HG03575 (cell line): ENCODE data around the gene ADCY5.

Source experiments
- ATAC-seq: cut with Tn5 transposase; IDR thresholded peaks from one replicate; pipeline ENCODE4 v1.9.1; 2021; ENCODE audit not compliant: unreplicated experiment, insufficient number of reproducible peaks, low FRiP score; ENCODE audit errors: extremely low read depth

Gene ADCY5

DNA sequence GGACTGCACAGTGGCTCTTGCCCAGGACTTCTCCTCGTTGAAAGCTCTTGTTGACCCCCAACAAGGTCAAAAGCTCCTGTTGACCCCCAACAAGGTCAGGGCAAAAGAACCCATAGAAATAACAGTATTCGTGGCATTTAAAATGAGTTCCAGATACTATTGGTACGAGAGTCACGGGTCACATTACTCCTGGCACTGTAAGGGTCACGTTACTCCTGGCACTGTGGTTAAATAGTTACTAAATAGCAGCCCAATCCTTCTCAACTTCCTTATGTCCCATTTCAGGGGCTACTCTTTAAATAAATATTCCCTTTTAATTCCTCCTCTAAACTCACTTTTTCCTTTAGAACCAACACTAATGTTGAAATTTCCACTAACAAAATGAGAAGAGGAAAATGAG is 18.2 kb upstream of the ADCY5 start:
- no peak for ATAC-seq

DNA sequence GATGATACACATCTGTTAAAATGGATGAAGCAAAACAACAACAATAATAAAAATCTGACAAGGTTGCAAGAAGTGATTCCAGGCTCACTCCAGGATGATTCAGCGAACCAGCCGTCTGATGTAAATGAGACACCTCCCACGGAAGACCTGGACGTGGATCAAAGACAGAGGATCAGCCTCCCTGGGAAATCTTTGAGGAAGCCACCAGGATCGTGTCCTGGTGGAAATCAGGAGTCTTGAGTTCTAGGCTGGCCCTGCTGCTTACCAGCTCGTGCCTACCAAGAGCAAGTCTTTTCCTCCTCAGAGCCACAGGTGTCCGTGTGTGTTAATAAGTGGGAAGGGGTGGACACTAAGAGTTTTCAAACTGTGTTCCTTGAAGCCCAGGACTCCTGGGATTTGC is 15.3 kb upstream of the ADCY5 start:
- ATAC-seq: no peak

DNA sequence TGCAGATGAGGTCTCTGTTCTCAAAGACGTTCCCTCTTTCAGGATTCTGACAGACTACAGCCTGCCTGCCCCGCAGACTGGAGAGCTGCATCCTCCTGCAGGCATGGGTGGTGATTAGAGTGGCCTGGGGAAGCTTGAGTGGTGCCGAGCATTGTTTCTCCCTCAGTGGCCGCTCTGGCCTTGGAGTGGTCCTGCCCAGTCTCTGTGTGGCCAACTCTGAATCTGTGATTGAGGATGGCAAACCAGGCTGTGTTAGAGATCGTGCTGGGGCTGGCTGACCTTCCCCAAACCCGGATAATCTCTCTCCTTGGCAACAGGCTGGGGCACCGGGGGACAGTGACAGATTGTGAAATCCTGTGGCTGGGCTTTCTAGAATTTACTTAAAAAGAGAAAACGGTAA is 11.0 kb upstream of the ADCY5 start:
- no peak for ATAC-seq

DNA sequence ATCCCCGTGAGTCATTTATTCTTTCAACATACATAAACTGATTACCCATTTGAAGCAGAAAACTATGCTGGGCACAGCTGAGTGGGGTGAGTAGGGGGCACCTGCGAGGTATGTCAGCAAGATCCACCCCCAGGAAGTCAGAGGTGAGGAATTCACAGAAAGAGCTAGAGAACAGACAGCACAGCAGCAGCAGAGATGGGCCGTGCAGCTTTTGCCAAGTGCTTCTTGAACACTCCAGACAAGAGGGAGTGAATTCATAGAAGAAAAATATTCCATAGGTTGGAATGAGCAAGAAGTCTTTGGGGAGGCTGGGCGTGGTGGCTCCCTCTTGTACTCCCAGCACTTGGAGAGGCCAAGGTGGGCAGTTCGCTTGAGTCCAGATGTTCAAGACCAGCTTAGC is 9.4 kb upstream of the ADCY5 start:
- no peak for ATAC-seq

DNA sequence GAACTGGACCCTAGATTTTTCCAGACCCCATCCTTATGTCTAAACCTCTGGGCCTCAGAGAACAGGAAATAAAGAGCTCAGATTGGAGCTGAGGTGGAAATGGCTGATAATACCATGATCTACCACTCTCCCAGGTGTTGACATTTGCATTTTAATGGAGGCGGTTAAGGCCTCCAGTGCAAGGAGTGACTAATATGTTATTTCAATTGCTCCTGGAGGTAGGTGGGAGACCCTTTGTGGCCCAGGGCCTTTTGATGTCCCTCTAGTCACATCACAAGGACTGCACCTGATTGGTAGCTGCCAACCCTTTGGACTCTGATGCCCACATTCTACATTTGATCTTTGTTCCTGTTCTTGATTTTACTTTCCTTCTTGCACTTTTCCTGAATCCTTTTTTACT is 9.0 kb upstream of the ADCY5 start:
- ATAC-seq: no peak

DNA sequence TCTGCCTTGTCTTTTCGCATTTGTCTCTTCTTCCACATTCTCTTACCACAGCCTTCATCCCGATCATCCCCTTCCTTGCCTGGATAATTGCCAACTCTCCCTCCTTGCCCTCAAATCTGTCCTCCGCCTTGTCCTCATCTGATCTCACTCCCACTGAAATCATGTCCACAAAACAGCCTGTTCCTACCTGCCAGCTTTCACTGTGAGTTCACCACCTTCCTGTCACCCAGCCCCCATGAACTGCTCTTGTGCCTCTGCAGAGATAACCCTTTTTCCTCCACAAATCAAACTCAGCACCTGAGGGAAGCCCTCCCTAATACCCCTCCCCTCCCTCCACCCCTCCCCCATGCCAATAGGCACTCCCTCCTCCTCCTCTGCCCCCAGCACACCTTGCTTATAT is 4.8 kb upstream of the ADCY5 start:
- ATAC-seq: no peak

DNA sequence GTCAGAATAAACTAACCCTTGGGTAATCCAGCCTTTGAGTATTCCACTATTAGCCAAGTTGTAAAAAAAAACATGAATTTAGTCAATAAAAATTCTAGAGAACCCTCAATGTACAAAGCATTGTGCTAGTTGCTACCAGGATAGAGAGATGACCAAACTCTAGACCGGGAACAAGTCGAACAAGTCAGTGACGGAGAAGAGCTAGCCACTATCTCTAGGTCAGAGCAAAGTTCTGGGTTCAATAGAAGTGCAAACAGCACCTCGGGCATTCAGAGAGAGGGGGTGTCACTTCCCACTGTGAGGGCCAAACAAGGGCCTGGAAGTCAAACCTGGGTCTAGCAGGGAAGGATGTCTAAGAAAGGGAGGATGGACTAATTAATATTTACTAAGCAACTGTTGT is 2.3 kb upstream of the ADCY5 start:
- ATAC-seq: no peak

DNA sequence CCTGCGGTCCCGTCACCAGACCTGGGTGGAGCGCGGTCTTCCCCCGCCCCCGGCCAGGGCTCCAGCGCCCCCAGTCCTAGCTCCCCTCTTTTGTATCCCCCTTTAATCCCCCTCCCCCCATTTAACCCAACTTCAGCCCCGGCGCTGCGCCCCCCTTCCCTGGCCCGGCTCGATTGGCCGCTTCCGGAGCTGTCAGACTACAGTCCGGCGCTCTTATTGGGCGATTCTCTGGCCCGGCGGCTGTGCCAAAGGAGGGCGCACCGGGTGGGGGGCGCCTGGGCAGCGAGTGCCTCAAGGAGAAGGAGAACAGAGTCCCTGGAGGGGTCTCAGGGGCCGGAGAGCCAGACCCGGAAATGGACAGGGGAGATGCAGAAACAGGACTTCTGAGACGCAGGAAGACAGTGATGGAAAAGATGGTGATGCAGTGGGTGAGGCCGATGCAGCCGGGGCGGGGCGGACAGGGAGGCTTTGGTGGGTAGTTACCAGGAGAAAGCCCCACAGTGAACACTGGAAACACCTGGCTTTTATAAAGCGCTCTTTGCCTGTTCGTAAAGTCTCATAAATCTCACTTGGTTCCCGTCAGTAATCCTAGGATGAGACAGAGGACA is 1.2 kb upstream of the ADCY5 start:
- no peak for ATAC-seq

DNA sequence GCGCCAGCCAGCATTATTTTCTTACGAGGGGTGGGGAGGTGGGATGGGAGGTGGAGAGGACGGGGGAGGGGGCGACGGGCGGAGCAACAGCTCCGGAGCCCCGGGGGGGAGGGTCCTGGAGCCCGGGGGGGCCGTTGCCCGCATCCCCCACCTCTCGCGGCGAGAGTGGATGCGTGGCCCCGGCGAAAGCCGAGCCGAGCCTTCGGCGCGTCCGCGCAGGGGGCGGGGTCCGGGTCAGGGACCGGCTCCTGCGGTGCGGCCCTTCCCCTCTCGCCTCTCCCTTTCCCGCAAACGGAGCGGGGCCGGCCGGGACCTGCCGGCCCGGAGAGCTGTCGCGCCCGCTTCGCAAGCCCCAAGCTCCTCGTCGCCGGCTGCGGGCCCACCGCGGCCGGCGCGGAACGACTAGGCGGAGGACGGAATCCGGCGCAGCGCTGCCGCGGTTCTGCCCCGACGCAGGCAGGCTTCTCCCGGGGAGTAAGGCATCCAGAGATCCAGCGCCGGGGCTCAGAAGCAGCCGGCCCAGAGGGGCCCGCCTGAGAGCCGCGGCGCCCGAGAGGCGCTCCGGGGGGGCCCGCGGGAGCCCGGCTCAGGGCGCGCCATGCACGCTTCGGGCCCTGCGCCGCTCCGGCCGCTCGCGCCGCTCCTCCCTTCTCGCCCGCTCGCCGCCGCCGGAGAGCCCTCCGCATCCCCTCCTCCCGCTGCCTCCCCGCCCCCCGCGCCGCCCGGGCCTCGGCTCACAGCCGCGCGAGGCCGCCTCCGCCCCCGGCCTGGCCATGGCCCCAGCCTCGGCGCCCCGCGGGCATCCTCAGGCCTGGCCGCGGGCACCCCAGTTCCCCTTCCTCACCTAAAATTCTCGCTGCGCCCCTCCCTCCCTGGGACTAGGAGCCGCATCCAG is 459 bp upstream of the ADCY5 start:
- ATAC-seq: no peak

DNA sequence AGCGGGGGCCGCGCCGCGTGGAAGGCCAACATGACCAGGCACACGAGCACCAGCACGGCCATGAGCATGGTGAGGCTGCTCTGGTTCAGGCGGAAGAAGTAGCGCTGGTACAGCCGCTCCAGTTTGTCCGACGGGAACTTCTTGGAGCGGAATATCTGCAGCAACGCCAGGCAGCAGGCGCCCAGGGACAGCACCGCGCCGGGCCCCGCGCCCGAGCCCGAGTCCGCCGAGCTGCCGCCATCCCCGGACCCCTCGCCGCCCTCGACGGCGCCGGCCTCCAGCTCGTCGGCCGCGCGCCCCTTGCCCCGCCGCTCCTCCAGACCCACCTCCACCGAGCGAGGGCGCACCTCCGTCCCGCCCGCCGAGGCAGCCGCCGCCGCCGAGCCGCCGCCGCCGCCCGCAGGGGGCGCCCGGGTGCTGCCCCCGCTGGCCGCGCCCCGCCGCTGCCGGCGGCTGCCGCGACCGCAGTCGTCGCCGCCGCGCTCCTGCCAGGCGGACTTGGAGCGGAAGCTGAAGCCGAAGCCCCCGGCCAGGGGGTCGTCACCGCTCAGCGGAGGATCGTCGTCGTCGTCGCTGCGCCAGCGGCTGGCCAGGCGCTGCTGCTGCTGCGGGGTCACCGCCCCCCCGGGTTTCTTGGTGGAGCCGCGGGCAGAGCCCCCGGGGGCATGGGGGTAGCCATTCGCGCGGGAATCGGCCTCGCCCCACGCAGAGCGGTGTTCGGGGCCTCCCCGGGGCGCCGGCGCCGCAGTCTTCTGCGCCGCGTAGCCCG is 957 bp downstream of the ADCY5 start:
- ATAC-seq: no peak

DNA sequence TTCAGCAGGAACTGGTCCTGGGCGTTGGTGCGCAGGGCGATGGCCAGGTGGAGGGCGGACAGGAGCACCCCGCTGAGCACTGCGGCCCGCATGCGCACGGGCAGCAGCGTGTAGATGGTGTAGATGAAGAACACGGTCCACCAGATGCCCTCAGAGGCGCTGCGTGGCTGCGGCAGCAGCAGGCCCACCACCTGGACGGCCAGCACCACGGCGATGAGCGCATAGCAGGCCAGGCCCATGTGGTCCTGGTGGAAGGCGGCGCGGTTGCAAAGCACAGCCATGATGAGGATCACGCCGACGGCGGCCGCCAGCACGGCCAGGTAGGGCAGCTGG is 1.5 kb downstream of the ADCY5 start:
- no peak for ATAC-seq

DNA sequence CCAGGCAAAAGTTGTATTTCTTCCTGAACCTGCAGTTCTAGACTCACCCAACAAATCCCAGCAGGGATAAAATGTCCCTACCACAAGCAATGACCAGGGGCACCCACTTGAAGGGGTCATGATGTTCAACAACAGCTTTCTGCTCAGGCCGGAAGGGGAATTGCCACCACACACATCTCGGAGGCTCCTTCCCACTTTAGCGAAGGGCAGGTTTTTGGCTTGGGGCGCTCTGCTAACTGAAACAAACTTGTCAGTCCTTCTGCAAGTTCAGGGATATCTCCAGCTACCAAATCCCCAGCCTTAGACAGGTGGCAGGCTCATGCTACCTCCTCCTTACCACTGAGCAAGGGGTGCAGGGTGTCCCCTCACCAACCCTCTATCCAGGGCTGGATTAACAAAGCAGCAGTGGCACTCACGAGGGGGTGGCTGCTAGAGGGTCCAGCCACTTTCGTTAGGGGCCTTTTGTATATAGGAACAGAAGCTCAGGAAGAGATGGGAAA is 2.2 kb downstream of the ADCY5 start:
- ATAC-seq: no peak

DNA sequence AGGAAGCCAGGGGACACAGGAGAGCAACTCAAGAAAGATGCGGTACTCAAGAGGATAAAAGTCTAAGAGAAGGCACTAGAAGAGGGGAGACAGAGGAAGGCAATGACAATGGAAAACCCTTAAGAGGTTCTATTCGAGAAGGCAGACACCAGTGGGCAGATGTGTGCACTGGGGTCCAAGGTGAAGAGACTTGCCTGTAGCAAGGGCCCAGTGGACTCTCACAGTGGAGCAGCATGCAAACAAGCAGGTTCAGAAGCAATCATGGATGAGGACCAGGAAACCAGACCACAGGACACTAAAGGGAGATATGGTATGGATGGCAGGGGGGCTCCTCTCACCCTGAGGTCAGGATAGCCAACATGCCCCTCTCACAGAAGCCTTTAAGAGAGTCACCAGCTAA is 2.7 kb downstream of the ADCY5 start:
- no peak for ATAC-seq

DNA sequence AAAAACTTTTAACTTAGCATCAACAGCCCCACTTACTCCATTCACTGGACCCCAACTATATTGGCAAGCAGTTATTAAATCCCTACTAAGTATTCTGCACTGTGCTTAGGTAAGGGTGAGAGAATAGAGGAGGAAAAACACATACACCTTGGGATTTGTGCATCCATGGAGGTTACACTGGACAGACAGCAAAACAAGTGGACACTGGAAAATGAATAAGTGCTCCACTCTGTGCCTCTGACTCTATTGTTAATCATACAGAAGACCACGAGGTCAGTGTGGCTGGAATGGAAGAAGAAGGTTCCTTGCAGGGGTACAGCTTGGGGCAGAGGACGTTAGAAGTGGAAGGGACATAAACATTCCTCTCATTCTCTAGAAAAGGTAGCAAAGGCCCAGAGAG is 3.2 kb downstream of the ADCY5 start:
- ATAC-seq: no peak

DNA sequence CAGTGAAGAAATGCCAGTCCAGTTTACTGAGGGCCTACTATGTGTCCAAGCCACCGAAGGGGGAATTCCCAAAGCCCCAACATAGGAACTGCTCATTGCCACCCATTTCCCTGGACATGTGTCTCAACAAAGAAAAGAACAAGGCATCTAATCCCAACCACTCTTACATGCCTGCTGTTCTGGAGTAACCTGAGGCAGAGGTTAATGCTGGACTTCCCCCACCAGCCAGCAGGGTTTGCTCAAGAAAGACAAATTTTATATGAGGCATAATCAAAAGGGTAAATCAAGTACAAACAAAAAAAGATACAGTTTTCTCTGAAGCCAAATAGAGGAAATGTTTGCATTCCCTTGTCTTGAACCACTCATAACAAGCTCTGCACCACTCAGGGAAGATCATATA is 4.1 kb downstream of the ADCY5 start:
- no peak for ATAC-seq

DNA sequence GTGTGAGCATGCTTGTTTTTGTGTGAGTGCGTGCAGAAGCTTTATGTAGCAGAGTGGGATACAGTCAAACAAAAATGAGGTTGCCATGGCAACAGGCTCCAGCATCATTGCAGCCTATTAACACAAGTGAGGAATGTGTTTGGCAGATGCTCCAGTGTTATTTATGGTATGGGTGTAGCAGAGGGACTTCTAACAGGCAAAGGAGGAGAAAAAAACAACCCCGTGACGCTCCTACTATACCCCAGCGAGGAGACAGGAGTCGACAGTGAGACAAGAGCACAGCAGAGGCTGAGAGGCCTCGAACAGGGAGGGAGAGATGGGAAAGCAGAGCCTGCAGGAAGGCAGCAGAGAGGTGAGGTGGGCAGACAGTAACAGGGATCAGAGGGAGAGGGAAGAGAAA is 4.9 kb downstream of the ADCY5 start:
- no peak for ATAC-seq

DNA sequence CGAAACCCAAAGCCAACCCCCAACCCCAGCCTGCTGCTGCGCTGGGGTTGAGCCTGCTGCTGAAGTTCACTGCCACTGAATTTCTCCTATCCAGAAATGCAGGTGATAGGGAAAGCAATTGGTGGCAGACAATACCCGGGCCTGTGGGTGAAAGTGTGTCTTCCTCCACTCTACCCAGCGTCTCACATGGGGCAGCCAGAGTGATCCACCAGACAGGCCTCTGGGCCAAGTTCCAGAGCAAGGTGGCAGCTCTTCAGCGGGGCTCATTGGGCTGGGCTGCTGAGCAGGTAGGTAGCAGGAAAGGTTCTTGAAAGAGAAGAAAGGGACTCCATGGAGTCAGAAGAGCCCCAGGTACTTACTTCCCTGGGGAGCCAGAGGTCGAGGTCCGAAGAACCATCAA is 6.0 kb downstream of the ADCY5 start:
- no peak for ATAC-seq

DNA sequence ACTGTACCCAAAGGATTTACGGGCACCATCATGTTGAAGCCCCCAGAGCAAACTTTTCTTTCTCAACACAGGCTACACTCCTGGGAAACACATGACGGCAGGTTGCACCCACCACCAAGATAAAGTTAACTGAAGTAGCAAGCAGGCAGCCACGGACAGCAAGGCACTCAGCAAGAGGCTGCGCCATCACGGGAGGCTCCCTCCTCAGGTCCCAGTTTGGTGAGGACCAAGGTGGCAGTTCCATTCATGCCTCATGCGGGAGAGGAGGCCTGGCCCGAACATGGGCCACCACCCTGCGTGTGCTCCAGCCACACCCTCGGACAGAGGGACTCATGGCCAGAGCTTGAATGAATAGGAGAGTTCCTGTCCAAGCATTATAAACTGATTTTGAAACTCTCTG is 6.8 kb downstream of the ADCY5 start:
- ATAC-seq: no peak

DNA sequence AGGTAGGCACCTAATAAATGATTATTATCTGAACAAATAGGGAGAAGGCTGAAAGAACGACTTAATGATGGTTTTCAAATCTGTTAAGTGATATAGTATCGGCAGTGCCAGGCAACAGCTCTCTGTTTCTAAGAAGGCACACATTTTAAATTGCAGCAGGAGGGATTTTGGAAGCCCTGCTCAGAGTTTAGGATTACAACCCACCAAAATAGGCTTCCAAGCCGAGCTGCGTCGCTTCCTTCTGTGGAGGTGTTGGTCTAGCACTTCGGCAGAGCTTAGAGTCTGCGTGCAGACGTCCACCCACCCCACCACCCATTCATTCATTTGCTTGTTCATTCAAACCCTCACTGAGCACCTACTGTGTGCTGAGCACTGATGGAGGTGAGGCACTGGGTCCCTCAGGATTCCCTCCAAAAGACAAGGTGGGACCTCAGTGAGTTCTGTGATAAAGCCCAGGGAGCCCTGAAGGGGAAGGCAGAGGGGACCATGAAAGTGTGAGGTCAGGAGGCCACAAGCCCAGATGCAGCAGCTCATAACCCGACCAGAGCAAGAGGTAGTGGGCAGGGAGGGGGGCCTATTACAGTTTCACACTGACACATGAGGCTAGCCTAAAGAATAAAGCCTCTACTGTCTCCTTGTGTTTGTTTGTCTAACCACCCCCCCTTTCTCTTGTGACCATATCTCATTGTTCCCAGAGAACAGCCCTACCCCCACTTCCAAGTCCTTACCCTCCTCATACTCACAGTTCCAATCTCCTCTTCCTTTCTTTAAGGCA is 8.9 kb downstream of the ADCY5 start:
- no peak for ATAC-seq
